HUES48 (cell line): ENCODE data around the gene TM2D1.
A peak's percentile ranks its signal among the peaks of the same experiment; 100 is the strongest.
"Not testable (repeated sequence)": the region's sequence is repeated elsewhere in the genome, so short reads cannot be mapped to it uniquely, and the experiment has no call there.

Source experiments
- H3K27ac ChIP-seq: one replicate; pipeline ENCODE4 v1.7.0; 2013; ENCODE audit warnings: low read depth, low read length, inconsistent platforms
- H3K27me3 ChIP-seq: 2 replicates; pipeline ENCODE4 v1.6.1; 2013; ENCODE audit warnings: mild to moderate bottlenecking, low read length; ENCODE audit not compliant: control insufficient read depth, insufficient read depth
- H3K36me3 ChIP-seq: 2 replicates; pipeline ENCODE4 v1.6.1; 2013; ENCODE audit warnings: low read length; ENCODE audit not compliant: control insufficient read depth, insufficient read depth
- H3K4me1 ChIP-seq: 2 replicates; pipeline ENCODE4 v1.6.1; 2013; ENCODE audit warnings: mild to moderate bottlenecking, low read length; ENCODE audit not compliant: control insufficient read depth, insufficient read depth
- H3K4me3 ChIP-seq: 2 replicates; pipeline ENCODE4 v1.5.1; 2013; ENCODE audit warnings: mild to moderate bottlenecking, low read depth, low read length
- H3K9ac ChIP-seq: 2 replicates; pipeline ENCODE4 v1.6.1; 2013; ENCODE audit warnings: mild to moderate bottlenecking, low read depth, low read length, moderate library complexity
- H3K9me3 ChIP-seq: 2 replicates; pipeline ENCODE4 v1.6.1; 2013; ENCODE audit warnings: low read length; ENCODE audit not compliant: control insufficient read depth, insufficient read depth

TM2D1 gene

DNA sequence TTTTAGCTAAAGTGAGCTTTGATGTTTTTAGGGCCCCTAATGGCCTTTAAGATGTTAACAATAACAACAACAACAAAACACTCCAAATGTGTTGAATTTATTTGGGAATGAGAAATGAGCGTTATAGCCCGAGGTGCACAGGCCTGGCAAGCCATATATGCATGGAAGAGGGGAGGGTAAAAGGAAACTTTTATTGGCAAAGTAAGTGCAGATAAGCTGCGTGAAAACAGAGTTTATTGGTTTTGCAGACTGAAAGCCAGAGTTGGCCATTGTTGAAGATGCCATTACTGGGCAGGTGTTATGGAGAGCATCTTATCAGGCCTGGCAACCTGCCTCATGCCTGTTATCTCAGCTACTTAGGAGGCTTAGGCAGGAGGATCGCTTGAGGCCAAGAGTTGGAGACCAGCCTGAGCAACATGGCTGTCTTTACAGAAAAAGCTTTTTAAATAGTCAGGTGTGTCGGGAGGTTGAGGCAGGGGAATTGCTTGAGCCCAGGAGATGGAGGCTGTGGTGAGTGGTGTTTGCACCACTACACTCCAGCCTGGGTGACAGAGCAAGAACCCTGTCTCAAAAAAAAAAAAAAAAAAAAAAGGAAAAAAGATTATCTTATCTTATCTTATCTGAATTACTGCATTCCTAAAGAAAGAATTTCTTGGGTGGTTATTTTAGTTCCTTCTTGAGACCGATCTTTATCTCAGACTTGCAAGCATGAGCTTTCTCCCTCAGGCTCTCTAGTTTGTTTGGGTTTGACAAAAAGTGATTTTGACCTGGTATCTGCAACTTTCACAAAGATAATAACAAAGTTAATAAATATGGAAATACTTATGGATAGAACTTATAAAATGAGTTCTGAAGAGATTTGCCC, 19.0 kb upstream of the TM2D1 start:
- peak overlapping the region; percentile 95 for H3K4me3 ChIP-seq
- no peaks in the 10 kb centered on the region for H3K36me3 ChIP-seq
- peaks cover 24% of the 10 kb centered on the region for H3K4me1 ChIP-seq
- H3K9me3 ChIP-seq, result no peaks in the 10 kb centered on the region
- no peaks in the 10 kb centered on the region for H3K27me3 ChIP-seq
- H3K9ac ChIP-seq, result peak overlapping the region; percentile 85
- H3K27ac ChIP-seq, result no peak overlapping the region

DNA sequence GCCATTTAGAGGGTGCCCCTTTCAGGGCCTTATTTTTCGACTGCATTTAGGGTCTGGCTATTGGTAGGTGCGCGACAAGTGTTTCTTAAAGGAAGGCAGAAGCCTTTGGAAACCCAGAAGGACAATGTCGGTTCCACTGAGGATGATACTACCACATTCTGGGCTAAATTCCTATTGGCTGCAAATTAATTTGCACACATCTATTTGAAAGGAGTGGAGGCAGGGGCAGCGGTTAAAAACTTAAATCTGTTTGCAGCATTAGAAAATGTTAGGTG, 18.4 kb upstream of the TM2D1 start:
- H3K9ac ChIP-seq, result peak overlapping the region; percentile 85
- H3K27me3 ChIP-seq, result no peaks in the 10 kb centered on the region
- no peaks in the 10 kb centered on the region for H3K36me3 ChIP-seq
- no peaks in the 10 kb centered on the region for H3K9me3 ChIP-seq
- peak overlapping the region; percentile 95 for H3K4me3 ChIP-seq
- H3K4me1 ChIP-seq, result peaks cover 24% of the 10 kb centered on the region
- H3K27ac ChIP-seq, result peak overlapping the region; percentile 84

DNA sequence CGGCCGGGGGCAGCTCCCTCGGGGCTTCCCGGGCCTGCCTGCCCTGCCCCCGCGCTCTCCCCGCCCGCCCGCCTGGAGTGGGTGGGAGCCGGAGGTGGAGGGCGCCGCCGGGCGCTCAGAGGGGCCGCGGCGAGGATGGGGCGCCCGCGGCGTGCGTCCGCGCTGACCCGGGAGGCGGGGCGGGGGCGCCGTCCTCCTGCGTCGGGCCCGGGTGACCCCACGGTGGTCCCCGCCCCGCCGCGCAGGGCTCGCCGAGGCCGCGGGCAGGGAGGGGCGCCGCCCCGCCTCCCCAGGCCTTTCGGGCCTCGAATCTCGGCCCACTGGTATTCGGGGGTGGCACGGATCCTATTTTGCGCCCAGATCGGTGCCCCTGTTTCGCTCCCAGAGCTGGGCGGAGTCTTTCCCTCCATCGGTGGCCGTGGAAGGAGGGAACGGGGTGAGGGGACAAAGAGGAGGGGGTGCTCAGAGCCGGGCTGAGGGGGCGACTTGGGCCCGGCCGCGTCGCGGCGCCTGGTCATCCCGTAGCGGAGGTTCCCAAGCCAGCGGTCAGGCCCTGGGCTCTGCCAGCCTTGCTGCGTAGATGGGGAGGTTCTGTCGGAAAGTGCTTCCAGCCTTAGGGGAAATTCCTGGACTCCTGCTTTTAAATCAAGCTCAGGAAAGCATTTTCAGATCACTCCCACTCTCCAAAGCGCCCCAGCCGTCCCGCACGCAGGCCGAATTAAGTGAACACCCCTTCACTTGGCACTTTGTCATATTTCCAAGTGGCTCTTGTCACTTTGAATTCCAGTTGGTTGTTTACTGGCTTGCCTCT, 17.9 kb upstream of the TM2D1 start:
- Histone ChIP-seq H3K27me3 (no peaks in the 10 kb centered on the region), H3K9me3 (no peaks in the 10 kb centered on the region), H3K27ac (peak overlapping the region; percentile 84), H3K36me3 (no peaks in the 10 kb centered on the region), H3K4me1 (peaks cover 24% of the 10 kb centered on the region), H3K9ac (peak overlapping the region; percentile 85), H3K4me3 (peak overlapping the region; percentile 95)

DNA sequence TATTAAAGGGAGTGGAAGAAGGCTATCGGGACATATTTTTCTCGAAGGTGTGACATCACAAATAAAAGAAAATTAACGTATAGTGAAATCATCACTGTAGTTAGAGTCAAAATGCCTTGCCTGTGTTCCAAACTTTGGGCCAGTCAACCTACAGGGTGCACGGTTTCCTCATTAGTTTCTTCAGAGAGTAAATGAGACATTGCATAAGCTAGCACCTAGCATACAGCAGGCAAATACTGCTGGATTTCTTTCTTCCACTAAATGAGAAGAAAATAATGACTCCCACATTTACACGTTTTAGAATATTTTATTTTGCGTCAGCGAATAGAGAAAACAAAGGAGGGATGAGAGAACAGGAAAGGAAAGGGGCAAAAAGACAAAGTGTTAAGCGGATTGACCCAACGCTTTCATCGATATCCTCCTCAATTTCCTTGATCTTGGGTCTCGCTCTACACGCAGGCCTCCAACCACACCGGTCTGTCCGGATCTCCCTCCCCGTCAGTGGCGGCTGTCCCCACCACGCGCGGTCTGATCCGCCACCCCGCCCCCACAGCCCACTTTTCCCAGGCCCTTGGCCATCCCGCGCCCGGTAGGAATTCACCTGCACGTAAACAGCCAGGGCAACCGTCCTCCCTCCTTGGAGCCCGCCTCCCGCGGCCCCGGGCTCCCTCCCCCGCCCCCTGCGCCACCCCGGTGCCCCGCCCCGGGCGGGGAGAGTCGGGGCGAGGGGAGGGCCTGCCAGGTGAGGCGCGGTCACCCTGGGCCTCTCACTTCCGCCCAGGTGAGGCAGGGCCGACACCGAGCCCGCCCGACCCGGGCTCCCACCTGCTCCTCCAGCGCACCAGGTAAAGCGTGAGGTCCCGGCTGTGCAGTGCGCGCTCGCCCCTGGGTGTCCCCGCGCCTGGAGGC, 17.0 kb upstream of the TM2D1 start, which contains the start of gene PATJ:
PATJ (plus strand) TSS at position 770 of the 909 bp plus-strand sequence. CDS start 20,413 bp downstream, outside the sequence.
- Histone ChIP-seq H3K4me3 (peak within 1 kb of the TSS; percentile 95), H3K9me3 (no peaks in the 10 kb centered on the region), H3K27ac (peak within 1 kb of the TSS; percentile 84), H3K36me3 (no peaks in the 10 kb centered on the region), H3K4me1 (peaks cover 19% of the 10 kb centered on the region), H3K27me3 (no peaks in the 10 kb centered on the region), H3K9ac (peak within 1 kb of the TSS; percentile 85)

DNA sequence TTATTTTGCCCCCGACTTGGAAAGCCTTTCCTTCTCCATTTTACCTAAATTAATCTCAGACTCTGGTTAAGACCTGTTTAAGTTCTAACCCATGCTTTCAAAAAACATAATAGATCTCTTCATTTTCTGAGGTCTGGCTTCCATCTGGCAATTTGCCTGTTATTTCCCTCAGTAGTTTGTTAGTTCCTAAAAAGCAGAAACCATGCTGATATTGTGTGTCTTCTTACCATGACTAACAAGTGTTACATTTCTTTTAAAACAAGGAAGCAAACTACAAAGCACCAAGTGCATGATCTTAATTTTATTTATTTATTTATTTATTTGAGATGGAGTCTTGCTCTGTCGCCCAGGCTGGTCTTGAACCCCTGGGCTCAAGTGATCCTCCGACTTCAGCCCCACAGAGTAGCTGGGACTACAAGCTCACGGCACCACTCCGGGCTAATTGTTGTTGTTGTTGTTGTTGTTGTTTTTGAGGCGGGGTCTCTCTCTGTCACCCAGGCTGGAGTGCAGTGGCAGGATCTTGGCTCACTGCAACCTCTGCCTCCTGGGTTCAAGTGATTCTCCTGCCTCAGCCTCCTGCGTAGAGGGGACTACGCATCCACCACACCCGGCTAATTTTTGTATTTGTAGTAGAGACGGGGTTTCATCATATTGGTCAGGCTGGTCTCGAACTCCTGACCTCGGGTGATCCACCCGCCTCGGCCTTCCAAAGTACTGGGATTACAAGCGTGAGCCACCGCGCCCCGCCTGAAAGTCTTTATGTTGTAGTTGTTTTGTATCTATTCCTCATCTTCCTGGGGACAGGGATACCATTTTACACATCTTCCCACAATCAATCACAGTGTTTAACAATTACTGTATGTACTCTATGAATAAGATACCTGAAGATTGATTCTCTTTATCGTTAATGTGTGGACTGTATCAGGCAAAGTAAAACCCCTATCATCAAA, 16.1 kb upstream of the TM2D1 start:
- Histone ChIP-seq H3K9ac (peak overlapping the region; percentile 81), H3K4me3 (peak overlapping the region; percentile 95), H3K36me3 (no peaks in the 10 kb centered on the region), H3K4me1 (peaks cover 10% of the 10 kb centered on the region), H3K27me3 (no peaks in the 10 kb centered on the region), H3K9me3 (no peaks in the 10 kb centered on the region), H3K27ac (peak overlapping the region; percentile 84)

DNA sequence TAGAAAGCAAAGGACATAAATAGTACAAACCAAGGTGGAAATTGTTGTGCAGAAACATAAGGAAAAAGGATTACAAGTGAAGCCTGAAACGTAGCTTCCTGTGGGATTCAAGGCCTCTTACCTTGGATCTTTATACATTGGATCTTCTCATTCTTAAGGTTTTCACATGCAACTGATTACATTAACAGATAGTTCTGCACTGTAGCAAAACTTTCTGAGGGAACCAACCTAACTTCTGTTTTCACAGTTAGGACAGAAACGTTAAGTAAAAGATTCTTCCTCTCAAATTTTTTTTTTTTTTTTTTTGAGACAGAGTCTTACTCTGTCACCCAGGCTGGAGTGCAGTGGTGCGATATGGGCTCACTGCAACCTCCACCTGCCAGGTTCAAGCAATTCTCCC, 7.8 kb upstream of the TM2D1 start:
- Histone ChIP-seq H3K4me1 (no peaks in the 10 kb centered on the region), H3K9ac (no peak overlapping the region), H3K4me3 (no peak overlapping the region), H3K27ac (no peak overlapping the region), H3K36me3 (no peaks in the 10 kb centered on the region), H3K9me3 (no peaks in the 10 kb centered on the region), H3K27me3 (no peaks in the 10 kb centered on the region)

DNA sequence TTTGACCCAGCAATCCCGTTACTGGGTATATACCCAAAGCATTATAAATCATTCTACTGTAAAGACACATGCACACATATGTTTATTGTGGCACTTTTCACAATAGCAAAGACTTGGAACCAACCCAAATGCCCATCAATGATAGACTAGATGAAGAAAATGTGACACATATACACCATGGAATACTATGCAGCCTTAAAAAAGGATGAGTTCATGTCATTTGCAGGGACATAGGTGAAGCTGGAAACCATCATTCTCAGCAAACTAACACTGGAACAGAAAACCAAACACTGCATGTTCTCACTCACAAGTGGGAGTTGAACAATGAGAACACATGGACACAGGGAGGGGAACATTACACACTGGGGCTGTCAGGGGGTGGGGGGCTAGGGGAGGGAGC, 5.7 kb upstream of the TM2D1 start:
- not testable (repeated sequence) for H3K4me1 ChIP-seq, H3K27ac ChIP-seq, H3K9ac ChIP-seq, H3K9me3 ChIP-seq, H3K36me3 ChIP-seq, H3K4me3 ChIP-seq, H3K27me3 ChIP-seq

DNA sequence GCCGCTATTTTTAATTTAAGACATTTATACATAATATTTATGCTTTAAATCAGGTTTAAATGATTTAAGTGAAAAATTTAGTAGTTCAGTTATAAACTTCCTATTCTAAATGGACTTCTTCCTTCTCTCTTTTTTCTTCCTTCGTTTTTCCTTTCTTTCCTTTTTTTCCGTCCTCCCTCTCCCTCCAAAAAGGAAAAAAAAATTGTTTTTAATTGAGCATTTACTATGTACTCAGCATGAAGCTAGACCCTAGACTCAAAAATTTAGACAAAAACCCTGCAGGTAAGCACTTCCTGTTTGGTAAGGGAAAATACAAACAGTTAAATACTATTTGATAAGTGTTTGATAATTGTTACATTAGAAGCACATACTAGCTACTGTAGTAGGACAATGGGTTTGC, 2.6 kb upstream of the TM2D1 start:
- Histone ChIP-seq H3K9ac (no peak overlapping the region), H3K4me1 (0 out of 2 replicates have a peak, but pooled peaks cover 6% of the 10 kb centered on the region), H3K9me3 (no peaks in the 10 kb centered on the region), H3K36me3 (no peaks in the 10 kb centered on the region), H3K27me3 (no peaks in the 10 kb centered on the region), H3K4me3 (no peak overlapping the region), H3K27ac (no peak overlapping the region)

DNA sequence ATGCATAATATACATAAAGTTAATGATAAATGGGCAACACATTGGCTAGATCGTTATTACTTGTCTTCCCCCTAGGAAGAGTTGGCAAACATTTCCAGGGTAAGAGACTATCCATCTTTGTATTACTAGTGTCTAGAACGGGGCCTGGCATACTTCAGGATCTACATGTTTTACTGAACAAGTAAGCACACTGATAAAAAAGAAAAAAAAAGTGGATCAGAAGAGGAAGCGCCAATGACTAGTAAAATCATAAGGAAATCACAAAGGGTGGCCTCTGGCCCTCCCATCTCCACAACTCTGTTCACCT, 482 bp downstream of the TM2D1 start:
- H3K27me3 ChIP-seq, result no peaks in the 10 kb centered on the region
- peak overlapping the region; percentile 89 for H3K27ac ChIP-seq
- H3K36me3 ChIP-seq, result peaks cover 12% of the 10 kb centered on the region

More for the DNA sequence above, 482 bp downstream of the TM2D1 start:
- Histone ChIP-seq H3K9ac (peak overlapping the region; percentile 93), H3K4me1 (0 out of 2 replicates have a peak, but pooled peaks cover 6% of the 10 kb centered on the region), H3K4me3 (peak overlapping the region; percentile 94), H3K9me3 (no peaks in the 10 kb centered on the region)
